Measurements from ENCODE around the gene ZBTB7B. TPM values are rescaled to one million over a fixed set of nuclear protein-coding genes. Genes with fewer than 3 reads are reported as not detected.

ZBTB7B gene
- total RNA-seq, 2 experiments from 2014 or later, result 22.8 to 25.1 TPM

- Mint-ChIP-seq H3K4me1 (ENCODE audit: low read depth) (peaks cover 30% of the 10 kb centered on the region), H3K36me3 (ENCODE audit: low read depth) (peaks cover 28% of the 10 kb centered on the region), H3K27ac (no peak overlapping the region), H3K4me3 (no peak overlapping the region), H3K9me3 (no peaks in the 10 kb centered on the region), H3K27me3 (no peaks in the 10 kb centered on the region)
- no peak for ATAC-seq (ENCODE audit: poor library complexity)
- intact Hi-C loops (cut with DNase I, micrococcal nuclease), result loop anchor here in 1 of 2 experiments (2.0 kb wide), 2 partner anchors 16 to 44 kb away; partner anchors contain the start of gene PBXIP1
- Histone ChIP-seq H3K27ac (ENCODE audit: low read depth in 1 of 2, low read length in 2 of 2) (peak overlapping the region; percentile 94 to 99), H3K9me3 (ENCODE audit: control insufficient read depth in 1 of 2, insufficient read depth in 1 of 2, low read length in 2 of 2) (no peaks in the 10 kb centered on the region), H3K27me3 (ENCODE audit: control insufficient read depth in 1 of 2, insufficient read depth in 2 of 2, low read length in 2 of 2) (no peaks in the 10 kb centered on the region), H3K36me3 (ENCODE audit: insufficient read depth, low read length) (peaks cover 34% of the 10 kb centered on the region), H3K4me1 (ENCODE audit: insufficient read depth, low read length) (peaks cover 58% of the 10 kb centered on the region), H3K4me3 (ENCODE audit: low read length) (no peak overlapping the region)
- ChIA-PET POLR2A (interaction anchor here (0.7 to 5.6 kb wide), 14 partner anchors 11 to 646 kb away, joined by 3 to 46 read pairs (median 12); partner anchors contain the start of genes ADAM15, FLAD1, PBXIP1 and PMVK), CTCF (interaction anchor here (0.7 to 10.7 kb wide), 9 partner anchors 10 to 89 kb away, joined by 3 to 71 read pairs (median 5); partner anchors contain the start of genes PBXIP1 and PYGO2)
- no peak for TF ChIP-seq CTCF (IDR thresholded peaks at IDR 0.05)
- peak in 2 of 14 experiments; percentile 40 to 56 for DNase-seq
Measured at GRCh38 chr1:154972517-154973343, 29.9 kb upstream of the ZBTB7B start.

- peak; percentile 35 for TF ChIP-seq CTCF (IDR thresholded peaks at IDR 0.05)
- Histone ChIP-seq H3K4me3 (ENCODE audit: low read length) (peak overlapping the region; percentile 81), H3K27me3 (ENCODE audit: control insufficient read depth in 1 of 2, insufficient read depth in 2 of 2, low read length in 2 of 2) (no peaks in the 10 kb centered on the region), H3K9me3 (ENCODE audit: control insufficient read depth in 1 of 2, insufficient read depth in 1 of 2, low read length in 2 of 2) (no peaks in the 10 kb centered on the region), H3K4me1 (ENCODE audit: insufficient read depth, low read length) (peaks cover 56% of the 10 kb centered on the region), H3K27ac (ENCODE audit: low read depth in 1 of 2, low read length in 2 of 2) (peak overlapping the region; percentile 94 to 99), H3K36me3 (ENCODE audit: insufficient read depth, low read length) (peaks cover 26% of the 10 kb centered on the region)
- Mint-ChIP-seq H3K27ac (no peak overlapping the region), H3K36me3 (ENCODE audit: low read depth) (peaks cover 20% of the 10 kb centered on the region), H3K27me3 (no peaks in the 10 kb centered on the region), H3K4me1 (ENCODE audit: low read depth) (peaks cover 30% of the 10 kb centered on the region), H3K4me3 (no peak overlapping the region), H3K9me3 (no peaks in the 10 kb centered on the region)
- DNase-seq (peak; percentile 81 to 95 (median 87)), ATAC-seq (ENCODE audit: poor library complexity) (peak; percentile 4)
- intact Hi-C loops (cut with DNase I, micrococcal nuclease), result loop anchor here (1.0 to 2.0 kb wide), 7 partner anchors 17 to 44 kb away; partner anchors contain the start of genes PBXIP1 (in 1 of the 2) and PMVK (in 1 of the 2)
- ChIA-PET POLR2A (interaction anchor here (0.7 to 5.6 kb wide), 19 partner anchors 9 to 647 kb away, joined by 3 to 46 read pairs (median 6); partner anchors contain the start of genes ADAM15, FLAD1, PBXIP1 and PMVK), CTCF (interaction anchor here (0.7 to 10.7 kb wide), 12 partner anchors 11 to 639 kb away, joined by 3 to 71 read pairs (median 4); partner anchors contain the start of genes PBXIP1, PMVK and PYGO2)
Measured at GRCh38 chr1:154973344-154974101, 29.1 kb upstream of the ZBTB7B start.

Data from CD4-positive, alpha-beta T cell (primary cell).